Lower leg skin (tissue), 4 donors: ENCODE data around the gene FOXP1. TPM values are rescaled to one million over a fixed set of nuclear protein-coding genes. Genes with fewer than 3 reads are reported as not detected.

Experiments
- DNase-seq, 2 donors: peaks; one replicate each; pipeline ENCODE4 v3.0.0-alpha.2; 2019; ENCODE audit warnings: low spot score in 2 of 2
- H3K4me3 ChIP-seq: fragments of 200-600 bp; sonication (generic); 2 replicates; pipeline ENCODE4 v1.5.1; 2017; ENCODE audit warnings: mild to moderate bottlenecking, low read depth; ENCODE audit not compliant: poor library complexity, severe bottlenecking
- POLR2A ChIP-seq, 2 donors: fragments of 450-650 bp; IDR thresholded peaks; one replicate each; pipeline ENCODE4 v1.6.1; 2016 to 2017; ENCODE audit warnings: antibody characterized with exemption in 2 of 2, mild to moderate bottlenecking in 1 of 2, moderate library complexity in 1 of 2
- WGBS, 2 donors: methylation state at CpG; one replicate each; pipeline ENCODE4 v1.1.5; 2018; 5-methylcytosine and 5-hydroxymethylcytosine counted together
- intact Hi-C: fragments of 100-400 bp; cut with DNase I; formaldehyde crosslinking; loops from one replicate; pipeline ENCODE4 v1.15.0; 2023; ENCODE audit warnings: low total_unique reads
- total RNA-seq, 4 donors: library from RNA; depleted of rRNA; stranded (reverse); fragments of >200 nt; gene quantifications; one replicate each; pipeline ENCODE4 v1.1.0, GENCODE V29; 2016
- TF ChIP-seq, protein P1 (sequence below), 3 donors: fragments of 450-650 bp; IDR thresholded peaks; one replicate each; pipeline ENCODE4 v1.5.1; 2016; ENCODE audit warnings: antibody characterized with exemption in 3 of 3, mild to moderate bottlenecking in 3 of 3, moderate library complexity in 2 of 3

FOXP1 gene
- total RNA-seq, 4 donors from 2014 or later: 46.6 to 66.6 (median 55.2) TPM

GRCh38 chr3:71083726-71084131 lies 499.8 kb downstream of the FOXP1 start:
- intact Hi-C loops: no loop called here
- 91% methylated on average over 3 of the region's 3 CpGs for WGBS, 2 donors
- TF ChIP-seq, protein P1, sequence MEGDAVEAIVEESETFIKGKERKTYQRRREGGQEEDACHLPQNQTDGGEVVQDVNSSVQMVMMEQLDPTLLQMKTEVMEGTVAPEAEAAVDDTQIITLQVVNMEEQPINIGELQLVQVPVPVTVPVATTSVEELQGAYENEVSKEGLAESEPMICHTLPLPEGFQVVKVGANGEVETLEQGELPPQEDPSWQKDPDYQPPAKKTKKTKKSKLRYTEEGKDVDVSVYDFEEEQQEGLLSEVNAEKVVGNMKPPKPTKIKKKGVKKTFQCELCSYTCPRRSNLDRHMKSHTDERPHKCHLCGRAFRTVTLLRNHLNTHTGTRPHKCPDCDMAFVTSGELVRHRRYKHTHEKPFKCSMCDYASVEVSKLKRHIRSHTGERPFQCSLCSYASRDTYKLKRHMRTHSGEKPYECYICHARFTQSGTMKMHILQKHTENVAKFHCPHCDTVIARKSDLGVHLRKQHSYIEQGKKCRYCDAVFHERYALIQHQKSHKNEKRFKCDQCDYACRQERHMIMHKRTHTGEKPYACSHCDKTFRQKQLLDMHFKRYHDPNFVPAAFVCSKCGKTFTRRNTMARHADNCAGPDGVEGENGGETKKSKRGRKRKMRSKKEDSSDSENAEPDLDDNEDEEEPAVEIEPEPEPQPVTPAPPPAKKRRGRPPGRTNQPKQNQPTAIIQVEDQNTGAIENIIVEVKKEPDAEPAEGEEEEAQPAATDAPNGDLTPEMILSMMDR (IDR thresholded peaks at IDR 0.05): no peak
- TF ChIP-seq POLR2A (IDR thresholded peaks at IDR 0.05): no peak
- no peak overlapping the region for H3K4me3 ChIP-seq
- no peak for DNase-seq

DNA sequence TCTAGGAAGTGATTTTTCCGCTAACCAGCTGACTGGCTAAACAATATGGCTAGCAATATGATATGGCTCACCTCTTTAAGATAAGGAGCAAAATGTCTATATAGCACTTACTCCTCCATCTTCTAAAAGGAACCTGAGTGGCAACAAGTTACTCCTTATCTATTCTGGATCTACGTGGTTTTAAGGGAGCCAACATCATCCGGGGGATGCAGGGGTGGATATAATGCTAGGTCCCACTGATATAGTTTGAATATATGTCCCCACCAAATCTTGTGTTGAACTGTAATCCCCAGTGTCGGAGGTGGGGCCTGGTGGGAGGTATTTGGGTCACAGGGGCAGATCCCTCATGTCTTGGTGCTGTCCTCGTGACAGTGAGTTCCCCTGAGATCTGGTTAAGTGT lies 500.7 kb downstream of the FOXP1 start:
- WGBS, 2 donors: 92 to 96% methylated on average over 5 of the region's 5 CpGs
- DNase-seq: no peak

GRCh38 chr3:71080517-71081083 lies 502.9 kb downstream of the FOXP1 start:
- H3K4me3 ChIP-seq: no peak overlapping the region
- no peak for TF ChIP-seq POLR2A (IDR thresholded peaks at IDR 0.05)
- TF ChIP-seq, protein P1 (IDR thresholded peaks at IDR 0.05): no peak
- DNase-seq: no peak
- whole genome bisulfite sequencing, 2 donors: 91 to 95% methylated on average over 4 of the region's 4 CpGs
- intact Hi-C loops: no loop called here

More for the DNA sequence above, 500.7 kb downstream of the FOXP1 start:
- intact Hi-C loops: no loop called here
- TF ChIP-seq POLR2A (IDR thresholded peaks at IDR 0.05): no peak
- TF ChIP-seq, protein P1 (IDR thresholded peaks at IDR 0.05): no peak
- no peak overlapping the region for H3K4me3 ChIP-seq

DNA sequence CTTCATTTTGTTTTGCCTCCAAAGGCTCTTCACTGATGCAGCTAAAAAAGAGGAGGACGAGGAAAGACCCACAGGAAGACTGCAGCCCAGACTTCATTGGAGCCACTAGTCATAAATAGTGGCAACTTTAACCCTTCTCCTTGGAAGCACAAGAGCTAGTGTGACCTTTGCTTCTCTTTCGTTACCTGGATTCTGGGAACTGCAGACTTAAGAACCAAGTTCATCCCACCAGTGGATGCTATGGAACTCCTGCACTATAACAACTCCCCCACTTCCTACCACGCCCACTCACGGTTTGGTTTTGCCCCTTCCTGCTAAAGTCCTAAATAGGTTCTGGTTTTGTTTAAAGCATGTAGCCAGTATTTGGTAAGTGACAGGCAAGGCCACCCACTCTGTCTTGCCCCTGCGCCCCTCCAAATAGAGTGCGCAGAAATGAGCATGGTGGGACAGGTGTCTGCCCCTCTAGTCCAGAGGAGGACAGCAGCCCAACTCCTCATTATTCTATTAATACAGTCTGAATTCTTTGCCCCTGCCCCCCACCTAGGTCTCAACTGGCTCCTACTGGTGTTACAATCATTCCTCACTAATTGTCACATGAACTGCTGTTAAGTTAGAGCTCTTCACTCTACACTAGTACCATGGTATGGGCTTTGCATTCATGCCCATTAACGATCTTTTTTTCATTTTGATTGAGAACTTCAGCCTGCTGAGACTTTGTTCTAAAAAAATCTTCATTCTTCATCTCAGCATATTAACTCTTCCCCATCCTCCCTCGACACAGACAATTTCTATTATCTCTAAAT lies 504.6 kb downstream of the FOXP1 start:
- 90 to 92% methylated on average over 8 of the region's 8 CpGs for WGBS, 2 donors
- intact Hi-C loops: loop anchor here (10.0 kb wide), 1 partner anchor 576 kb away; no protein-coding TSS in a partner anchor
- TF ChIP-seq, protein P1 (IDR thresholded peaks at IDR 0.05): no peak
- no peak for TF ChIP-seq POLR2A (IDR thresholded peaks at IDR 0.05)

GRCh38 chr3:71078199-71078598 lies 505.3 kb downstream of the FOXP1 start:
- H3K4me3 ChIP-seq: no peak overlapping the region
- no peak for TF ChIP-seq POLR2A (IDR thresholded peaks at IDR 0.05)
- TF ChIP-seq, protein P1 (IDR thresholded peaks at IDR 0.05): no peak
- WGBS, 2 donors: 93 to 94% methylated on average over 3 of the region's 3 CpGs
- no peak for DNase-seq
- intact Hi-C loops: loop anchor here (10.0 kb wide), 1 partner anchor 577 kb away; no protein-coding TSS in a partner anchor

More for the DNA sequence above, 504.6 kb downstream of the FOXP1 start:
- DNase-seq: no peak
- no peak overlapping the region for H3K4me3 ChIP-seq
